DOHH2 (cell line): ENCODE data around the gene HSH2D.

Source experiments
- H3F3A ChIP-seq: fragments of 200-600 bp; sonication (generic), shearing (Covaris generic); 2 replicates; pipeline ENCODE4 v1.6.0; 2016; ENCODE audit warnings: antibody characterized with exemption, mild to moderate bottlenecking; ENCODE audit not compliant: control insufficient read depth, insufficient read depth
- H3K27ac ChIP-seq: fragments of 200-600 bp; sonication (generic); 2 replicates; pipeline ENCODE4 v1.5.1; 2014; ENCODE audit warnings: low read depth, mild to moderate bottlenecking, low read length, moderate library complexity
- H3K27me3 ChIP-seq: fragments of 200-600 bp; sonication (generic); 2 replicates; pipeline ENCODE4 v1.6.1; 2014; ENCODE audit warnings: mild to moderate bottlenecking, low read length, mixed read lengths; ENCODE audit not compliant: control insufficient read depth
- H3K36me3 ChIP-seq: fragments of 200-600 bp; sonication (generic); 2 replicates; pipeline ENCODE4 v1.6.1; 2014; ENCODE audit warnings: mild to moderate bottlenecking, low read length, moderate library complexity, mixed read lengths; ENCODE audit not compliant: control insufficient read depth
- H3K4me1 ChIP-seq: fragments of 200-600 bp; sonication (generic); 2 replicates; pipeline ENCODE4 v1.6.1; 2014; ENCODE audit warnings: mild to moderate bottlenecking, low read length, mixed read lengths; ENCODE audit not compliant: control insufficient read depth
- H3K4me2 ChIP-seq: fragments of 200-600 bp; sonication (generic); 2 replicates; pipeline ENCODE4 v1.6.0; 2014; ENCODE audit warnings: mild to moderate bottlenecking, low read length, moderate library complexity
- H3K4me3 ChIP-seq: fragments of 200-600 bp; sonication (generic); 2 replicates; pipeline ENCODE4 v1.5.1; 2014; ENCODE audit warnings: mild to moderate bottlenecking, low read length, mixed read lengths
- H3K79me2 ChIP-seq: fragments of 200-600 bp; sonication (generic); 2 replicates; pipeline ENCODE4 v1.6.1; 2014; ENCODE audit warnings: mild to moderate bottlenecking, low read length, mixed read lengths; ENCODE audit not compliant: control insufficient read depth
- H3K9me2 ChIP-seq: fragments of 200-600 bp; sonication (generic); replicated peaks from 2 replicates; pipeline ENCODE4 v1.6.1; 2014; ENCODE audit warnings: mild to moderate bottlenecking, low read length, mixed read lengths; ENCODE audit not compliant: control insufficient read depth
- H3K9me3 ChIP-seq: fragments of 200-600 bp; sonication (generic); 2 replicates; pipeline ENCODE4 v1.6.1; 2014; ENCODE audit warnings: antibody characterized with exemption, low read length, mixed read lengths; ENCODE audit not compliant: control insufficient read depth, insufficient read depth
- H4K20me1 ChIP-seq: fragments of 200-600 bp; sonication (generic); 2 replicates; pipeline ENCODE4 v1.6.0; 2014; ENCODE audit warnings: low read depth, mild to moderate bottlenecking, antibody characterized with exemption, low read length, moderate library complexity; ENCODE audit not compliant: control insufficient read depth, insufficient read depth
- CTCF ChIP-seq: fragments of 200-600 bp; sonication (generic); IDR thresholded peaks from one replicate; pipeline ENCODE4 v1.5.1; 2014; ENCODE audit warnings: antibody characterized with exemption, mild to moderate bottlenecking, low read depth, low read length; ENCODE audit not compliant: poor library complexity, severe bottlenecking
- EZH2phosphoT487 ChIP-seq: fragments of 200-600 bp; sonication (generic); IDR thresholded peaks from 2 replicates; pipeline ENCODE4 v1.6.1; 2017; ENCODE audit warnings: borderline replicate concordance, mild to moderate bottlenecking, antibody characterized with exemption, low read length, moderate library complexity, mixed read lengths

Gene HSH2D

GRCh38 chr19:16127080-16127479 lies 16.4 kb upstream of the HSH2D start:
- Histone ChIP-seq H3K27ac (no peak overlapping the region), H3K4me3 (no peak overlapping the region), H3K9me2 (no peaks in the 10 kb centered on the region), H4K20me1 (no peaks in the 10 kb centered on the region), H3K79me2 (0 out of 2 replicates have a peak, but pooled peaks cover 3% of the 10 kb centered on the region), H3K4me1 (no peaks in the 10 kb centered on the region), H3K4me2 (no peak overlapping the region), H3K27me3 (no peaks in the 10 kb centered on the region), H3F3A (no peaks in the 10 kb centered on the region), H3K9me3 (no peaks in the 10 kb centered on the region), H3K36me3 (peaks cover 91% of the 10 kb centered on the region)
- TF ChIP-seq EZH2phosphoT487: no peak
- no peak for TF ChIP-seq CTCF

- H3K36me3 ChIP-seq: peaks cover 91% of the 10 kb centered on the region
- H3K9me2 ChIP-seq: no peaks in the 10 kb centered on the region
- no peaks in the 10 kb centered on the region for H3K4me1 ChIP-seq
- 0 out of 2 replicates have a peak, but pooled peaks cover 3% of the 10 kb centered on the region for H3K79me2 ChIP-seq
- no peaks in the 10 kb centered on the region for H3K27me3 ChIP-seq
- H3K27ac ChIP-seq: no peak overlapping the region
- H3F3A ChIP-seq: 0 out of 2 replicates have a peak, but pooled peaks cover 1% of the 10 kb centered on the region
- H3K4me2 ChIP-seq: no peak overlapping the region
- H3K9me3 ChIP-seq: no peaks in the 10 kb centered on the region
- H4K20me1 ChIP-seq: no peaks in the 10 kb centered on the region
- TF ChIP-seq CTCF (no peak), EZH2phosphoT487 (no peak)
- no peak overlapping the region for H3K4me3 ChIP-seq
These were observed 15.6 kb upstream of the HSH2D start for GRCh38 chr19:16127776-16128371.

- Histone ChIP-seq H3K4me2 (no peak overlapping the region), H3K9me3 (no peaks in the 10 kb centered on the region), H3F3A (peaks cover 5% of the 10 kb centered on the region; the same call in 1 of the 2 replicates), H3K79me2 (no peaks in the 10 kb centered on the region), H3K27ac (no peak overlapping the region), H3K4me3 (no peak overlapping the region), H3K4me1 (peaks cover 4% of the 10 kb centered on the region), H3K9me2 (no peaks in the 10 kb centered on the region), H4K20me1 (0 out of 2 replicates have a peak, but pooled peaks cover 3% of the 10 kb centered on the region), H3K27me3 (no peaks in the 10 kb centered on the region), H3K36me3 (peaks cover 74% of the 10 kb centered on the region)
- no peak for TF ChIP-seq CTCF
- no peak for TF ChIP-seq EZH2phosphoT487
These were observed 11.8 kb upstream of the HSH2D start for GRCh38 chr19:16131648-16132047.
